ENCODE measurements around the gene CAVIN2. TPM values are rescaled to one million over a fixed set of nuclear protein-coding genes. Genes with fewer than 3 reads are reported as not detected.
A peak's percentile ranks its signal among the peaks of the same experiment; 100 is the strongest.

Gene CAVIN2
- total and polyA plus RNA-seq, 9 of the 15 experiments (the other 6 are each of a cell fraction or from before 2014, with no cell fraction given) = 20.6 to 92.4 (median 69.0) TPM

DNA sequence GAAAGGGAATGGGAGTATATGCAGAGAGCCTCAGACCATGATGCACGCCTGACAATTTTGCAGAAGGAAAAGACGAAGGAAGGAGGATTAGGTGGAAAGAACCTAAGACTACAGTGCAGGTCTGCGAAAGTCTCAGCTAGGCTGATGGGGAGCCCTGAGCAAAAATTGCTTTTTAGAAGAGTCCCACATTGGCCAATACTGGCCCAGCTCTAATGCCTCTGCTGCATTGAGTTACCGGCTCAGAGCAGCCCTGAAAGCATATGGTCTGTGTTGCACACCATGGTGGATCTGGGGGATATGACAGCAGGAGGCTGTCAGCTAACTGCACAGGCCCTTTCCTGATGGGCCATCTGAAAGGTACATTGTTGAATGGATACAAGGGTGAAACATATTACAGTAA lies 48.3 kb upstream of the CAVIN2 start:
- Histone ChIP-seq H3K36me3 (ENCODE audit: control insufficient read depth, insufficient read depth, low read length) (no peaks in the 10 kb centered on the region), H3K27me3 (ENCODE audit: control insufficient read depth in 2 of 2, insufficient read depth in 2 of 2, low read length in 2 of 2) (no peaks in the 10 kb centered on the region), H3K79me2 (ENCODE audit: control insufficient read depth, insufficient read depth, low read length) (no peaks in the 10 kb centered on the region), H3K9me3 (replicated peaks; ENCODE audit: control insufficient read depth, insufficient read depth, low read depth, low read length) (no peaks in the 10 kb centered on the region), H3K9me1 (ENCODE audit: control insufficient read depth, insufficient read depth, low read length) (no peaks in the 10 kb centered on the region), H3K4me2 (ENCODE audit: insufficient read depth, low read length) (no peak overlapping the region), H4K20me1 (replicated peaks; ENCODE audit: control insufficient read depth, insufficient read depth, low read length) (no peaks in the 10 kb centered on the region), H2AFZ (ENCODE audit: low read depth, low read length) (no peak overlapping the region), H3K4me1 (replicated peaks in 1 of 2; ENCODE audit: control insufficient read depth in 2 of 2, insufficient read depth in 2 of 2, low read length in 2 of 2) (no peaks in the 10 kb centered on the region), H3K4me3 (no peak overlapping the region), H3K9ac (ENCODE audit: insufficient read depth in 1 of 2, low read depth in 2 of 2, low read length in 2 of 2) (no peak overlapping the region), H3K27ac (ENCODE audit: extremely low read depth, low read depth, low read length) (no peak overlapping the region)
- no TSS peak for BruUV-seq (replicated peaks)
- ATAC-seq (peak; percentile 34; the same call in 1 of the 3 replicates), DNase-seq (ENCODE audit: extremely low read depth in 1 of 4, low spot score in 3 of 4) (no peak), FAIRE-seq (no peak)
- ChIA-PET POLR2A (no interaction called here), CTCF (ENCODE audit: low intra/inter-chr PET ratio) (no interaction called here)
- intact Hi-C loops (cut with micrococcal nuclease) (no loop called here), in situ Hi-C loops (cut with MboI) (no loop called here)
- TF ChIP-seq CBFB (CRISPR knock-in tag; IDR thresholded peaks at IDR 0.05) (no peak), BCOR (IDR thresholded peaks at IDR 0.05) (no peak), HDGF (IDR thresholded peaks at IDR 0.05) (no peak), TEAD2 (tag; IDR thresholded peaks at IDR 0.05) (no peak), RBM14 (IDR thresholded peaks at IDR 0.05; ENCODE audit: borderline replicate concordance, insufficient read depth, low read depth, low read length) (no peak), RCOR1 (IDR thresholded peaks at IDR 0.05; ENCODE audit: borderline replicate concordance in 1 of 2, low read depth in 2 of 2, low read length in 2 of 2) (no peak), NFIC (IDR thresholded peaks at IDR 0.05) (no peak), FOXM1 (IDR thresholded peaks at IDR 0.05; ENCODE audit: low read depth) (no peak), FOXM1 (CRISPR knock-in tag; IDR thresholded peaks at IDR 0.05; ENCODE audit: low read depth) (no peak)
- TF ChIP-seq, protein P1, sequence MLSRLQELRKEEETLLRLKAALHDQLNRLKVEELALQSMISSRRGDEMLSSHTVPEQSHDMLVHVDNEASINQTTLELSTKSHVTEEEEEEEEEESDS (CRISPR knock-in tag; IDR thresholded peaks at IDR 0.05) = no peak
- 93% methylated on average over 3 of the region's 4 CpGs for WGBS (ENCODE audit: insufficient coverage, low coverage, missing lambda C conversion rate)

Data from K562 (cell line).